Measurements from ENCODE around the gene VAMP5.

DNA sequence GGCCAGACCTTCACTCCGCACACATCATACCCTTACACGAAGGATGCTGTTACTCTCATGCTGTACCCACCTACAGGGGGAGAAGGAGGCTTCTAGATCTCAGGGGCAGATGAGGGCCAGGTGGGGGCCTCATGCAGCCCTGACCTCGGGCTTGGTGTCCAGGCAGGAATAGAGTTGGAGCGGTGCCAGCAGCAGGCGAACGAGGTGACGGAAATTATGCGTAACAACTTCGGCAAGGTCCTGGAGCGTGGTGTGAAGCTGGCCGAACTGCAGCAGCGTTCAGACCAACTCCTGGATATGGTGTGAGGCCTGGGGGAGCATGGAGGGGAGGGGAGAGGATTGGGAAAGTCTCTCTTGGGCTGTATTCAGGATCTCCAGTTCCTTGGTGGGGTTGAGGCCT is 7.3 kb downstream of the VAMP5 start:
- TF ChIP-seq, protein P1, sequence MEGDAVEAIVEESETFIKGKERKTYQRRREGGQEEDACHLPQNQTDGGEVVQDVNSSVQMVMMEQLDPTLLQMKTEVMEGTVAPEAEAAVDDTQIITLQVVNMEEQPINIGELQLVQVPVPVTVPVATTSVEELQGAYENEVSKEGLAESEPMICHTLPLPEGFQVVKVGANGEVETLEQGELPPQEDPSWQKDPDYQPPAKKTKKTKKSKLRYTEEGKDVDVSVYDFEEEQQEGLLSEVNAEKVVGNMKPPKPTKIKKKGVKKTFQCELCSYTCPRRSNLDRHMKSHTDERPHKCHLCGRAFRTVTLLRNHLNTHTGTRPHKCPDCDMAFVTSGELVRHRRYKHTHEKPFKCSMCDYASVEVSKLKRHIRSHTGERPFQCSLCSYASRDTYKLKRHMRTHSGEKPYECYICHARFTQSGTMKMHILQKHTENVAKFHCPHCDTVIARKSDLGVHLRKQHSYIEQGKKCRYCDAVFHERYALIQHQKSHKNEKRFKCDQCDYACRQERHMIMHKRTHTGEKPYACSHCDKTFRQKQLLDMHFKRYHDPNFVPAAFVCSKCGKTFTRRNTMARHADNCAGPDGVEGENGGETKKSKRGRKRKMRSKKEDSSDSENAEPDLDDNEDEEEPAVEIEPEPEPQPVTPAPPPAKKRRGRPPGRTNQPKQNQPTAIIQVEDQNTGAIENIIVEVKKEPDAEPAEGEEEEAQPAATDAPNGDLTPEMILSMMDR (IDR thresholded peaks at IDR 0.05) = no peak
- no peak for TF ChIP-seq POLR2A (IDR thresholded peaks at IDR 0.05)
